GM21786 (cell line): ENCODE results near the gene MYO6.
A peak's percentile ranks its signal among the peaks of the same experiment; 100 is the strongest.

Experiments
- ATAC-seq: cut with Tn5 transposase; IDR thresholded peaks from one replicate; pipeline ENCODE4 v1.9.1; 2021; ENCODE audit not compliant: unreplicated experiment

Gene MYO6

GRCh38 chr6:75940564-75940963 is 191.5 kb downstream of the MYO6 start:
- no peak for ATAC-seq

- no peak for ATAC-seq
These were observed 192.5 kb downstream of the MYO6 start for GRCh38 chr6:75941509-75941908.

- no peak for ATAC-seq
These were observed 194.3 kb downstream of the MYO6 start for GRCh38 chr6:75943381-75943780.

- ATAC-seq = peak; percentile 50
These were observed 197.2 kb downstream of the MYO6 start for GRCh38 chr6:75946146-75946831.

- no peak for ATAC-seq
These were observed 198.9 kb downstream of the MYO6 start for GRCh38 chr6:75947935-75948334.

- ATAC-seq = no peak
These were observed 203.1 kb downstream of the MYO6 start for GRCh38 chr6:75952128-75952527.

GRCh38 chr6:75963569-75963968 is 214.5 kb downstream of the MYO6 start:
- no peak for ATAC-seq

- ATAC-seq = no peak
These were observed 219.1 kb downstream of the MYO6 start for GRCh38 chr6:75968143-75968542.
